Trophoblast cell (in vitro differentiated cells and primary cell): ENCODE measurements around the gene VSIG2.

Experiments
- DNase-seq, 2 donors: peaks; one replicate each; pipeline ENCODE4 v3.0.0-alpha.2; 2016
- H2AFZ ChIP-seq: 2 replicates; pipeline ENCODE4 v1.6.1; 2013; ENCODE audit warnings: low read length, moderate library complexity, mild to moderate bottlenecking; ENCODE audit not compliant: insufficient read depth, poor library complexity
- H2AK5ac ChIP-seq: 2 replicates; pipeline ENCODE4 v1.6.1; 2013; ENCODE audit warnings: mild to moderate bottlenecking, low read length
- H2BK120ac ChIP-seq: 2 replicates; pipeline ENCODE4 v1.6.1; 2013; ENCODE audit warnings: low read length, mild to moderate bottlenecking, moderate library complexity; ENCODE audit not compliant: insufficient read depth, poor library complexity
- H2BK12ac ChIP-seq: 2 replicates; pipeline ENCODE4 v1.6.1; 2013; ENCODE audit warnings: mild to moderate bottlenecking, low read length, moderate library complexity
- H2BK5ac ChIP-seq: 2 replicates; pipeline ENCODE4 v1.6.1; 2013; ENCODE audit warnings: low read length, low read depth, moderate library complexity, mild to moderate bottlenecking; ENCODE audit not compliant: poor library complexity
- H3K14ac ChIP-seq: 2 replicates; pipeline ENCODE4 v1.6.1; 2013; ENCODE audit warnings: mild to moderate bottlenecking, low read length
- H3K18ac ChIP-seq: 2 replicates; pipeline ENCODE4 v1.6.1; 2013; ENCODE audit warnings: mild to moderate bottlenecking, low read length
- H3K23ac ChIP-seq: 2 replicates; pipeline ENCODE4 v1.6.1; 2013; ENCODE audit warnings: low read length
- H3K27ac ChIP-seq: 2 replicates; pipeline ENCODE4 v1.5.1; 2013; ENCODE audit warnings: low read depth, mild to moderate bottlenecking, inconsistent platforms, low read length, moderate library complexity
- H3K27me3 ChIP-seq: 2 replicates; pipeline ENCODE4 v1.6.1; 2013; ENCODE audit warnings: inconsistent platforms, mild to moderate bottlenecking, low read length, moderate library complexity; ENCODE audit not compliant: insufficient read depth
- H3K36me3 ChIP-seq, 2 experiments: 1 replicate in 1 of 2; 2 replicates in 1 of 2; pipeline ENCODE4 v1.6.1; 2013; ENCODE audit warnings: low read length in 2 of 2, mild to moderate bottlenecking in 2 of 2, moderate library complexity in 1 of 2; ENCODE audit not compliant: insufficient read depth in 2 of 2, control insufficient read depth in 1 of 2
- H3K4ac ChIP-seq: 2 replicates; pipeline ENCODE4 v1.6.1; 2013; ENCODE audit warnings: low read depth, mild to moderate bottlenecking, low read length, moderate library complexity
- H3K4me1 ChIP-seq, 2 experiments: 1 replicate in 1 of 2; 2 replicates in 1 of 2; pipeline ENCODE4 v1.6.1; 2013; ENCODE audit warnings: low read length in 2 of 2, mild to moderate bottlenecking in 2 of 2, moderate library complexity in 1 of 2; ENCODE audit not compliant: insufficient read depth in 2 of 2, control insufficient read depth in 1 of 2
- H3K4me2 ChIP-seq: 2 replicates; pipeline ENCODE4 v1.6.1; 2013; ENCODE audit warnings: inconsistent platforms, mild to moderate bottlenecking, low read length, moderate library complexity
- H3K4me3 ChIP-seq: 2 replicates; pipeline ENCODE4 v1.5.1; 2013; ENCODE audit warnings: mild to moderate bottlenecking, low read depth, low read length, inconsistent platforms
- H3K79me1 ChIP-seq: one replicate; pipeline ENCODE4 v1.6.1; 2013; ENCODE audit warnings: low read length
- H3K79me2 ChIP-seq: 2 replicates; pipeline ENCODE4 v1.6.1; 2013; ENCODE audit warnings: low read length, mild to moderate bottlenecking; ENCODE audit not compliant: control insufficient read depth, insufficient read depth, poor library complexity
- H3K9ac ChIP-seq: 2 replicates; pipeline ENCODE4 v1.6.1; 2013; ENCODE audit warnings: mild to moderate bottlenecking, low read length
- H3K9me3 ChIP-seq: 2 replicates; pipeline ENCODE4 v1.6.1; 2013; ENCODE audit warnings: low read depth, mild to moderate bottlenecking, control low read depth, inconsistent platforms, low read length; ENCODE audit not compliant: insufficient read depth
- H4K12ac ChIP-seq: 2 replicates; pipeline ENCODE4 v1.6.1; 2013; ENCODE audit warnings: low read depth, mild to moderate bottlenecking, low read length, moderate library complexity
- H4K8ac ChIP-seq: 2 replicates; pipeline ENCODE4 v1.6.1; 2013; ENCODE audit warnings: low read depth, mild to moderate bottlenecking, low read length, moderate library complexity
- H4K91ac ChIP-seq: one replicate; pipeline ENCODE4 v1.6.1; 2013; ENCODE audit warnings: low read depth, mild to moderate bottlenecking, low read length, moderate library complexity
- WGBS: extraction: QIAGEN DNeasy Blood & Tissue Kit; methylation state at CpG from one replicate; pipeline ENCODE4 v1.1.7; 2013; ENCODE audit warnings: missing lambda C conversion rate; ENCODE audit not compliant: insufficient read length, insufficient coverage; ENCODE audit errors: extremely low coverage; 5-methylcytosine and 5-hydroxymethylcytosine counted together

VSIG2 gene

DNA sequence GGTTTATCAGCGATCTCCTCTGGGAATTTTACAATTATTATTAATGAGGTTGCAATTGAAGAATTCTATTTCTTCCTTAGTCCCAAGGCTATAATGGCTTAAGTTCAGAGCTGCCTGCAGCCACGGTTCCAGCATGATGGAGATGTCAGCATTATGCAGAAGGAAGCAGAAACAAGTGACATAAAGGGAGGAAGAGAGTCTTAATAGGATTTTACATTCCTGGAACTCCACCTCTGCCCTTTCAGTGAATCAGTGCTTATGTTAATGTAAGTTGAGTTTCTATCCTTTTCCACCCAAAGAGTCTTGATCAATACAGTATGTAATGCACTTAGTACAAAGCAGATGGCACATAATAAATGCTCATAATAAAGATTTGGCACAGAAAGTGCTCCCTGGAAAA, 23.9 kb downstream of the VSIG2 start:
- Histone ChIP-seq H3K4me3 (no peak overlapping the region), H4K91ac (no peak overlapping the region), H3K27ac (no peak overlapping the region), H4K8ac (no peak overlapping the region), H3K18ac (no peak overlapping the region), H4K12ac (no peak overlapping the region), H3K4me1 (no peaks in the 10 kb centered on the region), H2AFZ (no peak overlapping the region), H3K4me2 (no peak overlapping the region), H3K4ac (no peak overlapping the region), H3K9me3 (no peaks in the 10 kb centered on the region), H3K23ac (no peak overlapping the region), H2AK5ac (no peak overlapping the region), H3K14ac (no peak overlapping the region), H3K79me1 (no peaks in the 10 kb centered on the region), H3K9ac (no peak overlapping the region), H3K79me2 (no peaks in the 10 kb centered on the region), H2BK5ac (no peak overlapping the region), H3K36me3 (no peaks in the 10 kb centered on the region), H2BK120ac (no peak overlapping the region), H3K27me3 (peaks cover 2% of the 10 kb centered on the region), H2BK12ac (no peak overlapping the region)
- no CpG with 5 or more reads among the region's 2 CpGs for WGBS
- no peak for DNase-seq

DNA sequence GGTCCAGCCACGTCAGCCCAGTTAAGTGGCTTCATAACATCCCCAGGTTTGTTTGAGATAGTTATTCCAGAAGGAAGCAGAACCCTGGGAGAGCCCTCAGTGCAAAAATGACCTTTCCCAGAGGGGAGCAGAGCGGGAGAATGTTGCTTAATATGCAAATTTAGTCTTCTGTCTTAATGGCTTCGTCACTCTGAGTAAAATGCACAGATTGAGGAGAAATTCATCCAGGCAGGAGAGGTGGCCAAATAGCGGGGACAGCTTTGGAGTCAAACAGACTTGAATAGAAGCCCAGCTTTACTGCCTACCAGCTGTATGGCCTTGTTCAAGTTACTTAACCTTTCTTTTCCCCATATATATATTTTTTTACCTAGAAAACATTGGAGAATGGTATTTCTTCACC, 24.6 kb downstream of the VSIG2 start:
- no peak overlapping the region for H2AFZ ChIP-seq
- no peak overlapping the region for H3K18ac ChIP-seq
- no peak overlapping the region for H3K4me2 ChIP-seq
- H3K79me2 ChIP-seq: no peaks in the 10 kb centered on the region
- no peak overlapping the region for H3K4me3 ChIP-seq
- DNase-seq: no peak
- H3K27me3 ChIP-seq: peaks cover 2% of the 10 kb centered on the region
- no peak overlapping the region for H2BK120ac ChIP-seq
- no peak overlapping the region for H3K4ac ChIP-seq
- H3K36me3 ChIP-seq: no peaks in the 10 kb centered on the region
- WGBS: no CpG with 5 or more reads among the region's 4 CpGs
- no peak overlapping the region for H2BK5ac ChIP-seq
- no peaks in the 10 kb centered on the region for H3K9me3 ChIP-seq
- H2AK5ac ChIP-seq: no peak overlapping the region
- no peak overlapping the region for H4K12ac ChIP-seq
- no peak overlapping the region for H2BK12ac ChIP-seq
- H3K14ac ChIP-seq: no peak overlapping the region
- no peaks in the 10 kb centered on the region for H3K79me1 ChIP-seq
- no peak overlapping the region for H3K9ac ChIP-seq
- no peak overlapping the region for H4K91ac ChIP-seq
- H3K4me1 ChIP-seq: no peaks in the 10 kb centered on the region
- H3K27ac ChIP-seq: no peak overlapping the region
- H4K8ac ChIP-seq: no peak overlapping the region
- H3K23ac ChIP-seq: no peak overlapping the region

DNA sequence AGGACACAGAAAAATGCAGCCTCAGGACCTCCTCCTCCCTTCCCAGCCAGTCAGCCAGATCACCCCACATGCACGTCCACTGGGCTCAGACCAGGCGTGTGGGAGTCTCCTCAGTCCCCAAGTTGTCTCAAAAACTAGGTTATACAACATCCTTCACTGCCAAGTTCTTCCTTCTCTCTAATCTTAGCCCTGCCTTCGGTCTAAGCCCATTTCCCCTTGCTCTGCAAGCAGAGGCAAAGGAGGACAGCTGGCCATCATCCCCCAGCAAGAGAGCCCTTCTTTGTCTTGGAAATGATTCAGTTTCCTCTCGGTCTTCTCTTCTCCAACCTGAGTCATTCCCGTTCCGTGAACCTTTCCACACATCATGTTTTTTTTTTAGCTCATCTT, 26.3 kb downstream of the VSIG2 start:
- no peak overlapping the region for H3K23ac ChIP-seq
- no peaks in the 10 kb centered on the region for H3K36me3 ChIP-seq
- H3K4me1 ChIP-seq: no peaks in the 10 kb centered on the region
- no peak overlapping the region for H2BK5ac ChIP-seq
- H3K4me3 ChIP-seq: no peak overlapping the region
- no peak overlapping the region for H3K4me2 ChIP-seq
- H3K14ac ChIP-seq: no peak overlapping the region
- H3K9me3 ChIP-seq: no peaks in the 10 kb centered on the region
- H2AFZ ChIP-seq: no peak overlapping the region
- H3K79me2 ChIP-seq: no peaks in the 10 kb centered on the region
- H3K27ac ChIP-seq: no peak overlapping the region
- no peak overlapping the region for H4K91ac ChIP-seq
- no peaks in the 10 kb centered on the region for H3K79me1 ChIP-seq
- no peak overlapping the region for H4K8ac ChIP-seq
- no peak overlapping the region for H3K4ac ChIP-seq
- WGBS: no CpG with 5 or more reads among the region's 6 CpGs
- no peak overlapping the region for H2BK12ac ChIP-seq
- no peak for DNase-seq
- no peak overlapping the region for H3K18ac ChIP-seq
- no peak overlapping the region for H2BK120ac ChIP-seq
- H3K9ac ChIP-seq: no peak overlapping the region
- H3K27me3 ChIP-seq: peaks cover 8% of the 10 kb centered on the region
- H4K12ac ChIP-seq: no peak overlapping the region
- H2AK5ac ChIP-seq: no peak overlapping the region

DNA sequence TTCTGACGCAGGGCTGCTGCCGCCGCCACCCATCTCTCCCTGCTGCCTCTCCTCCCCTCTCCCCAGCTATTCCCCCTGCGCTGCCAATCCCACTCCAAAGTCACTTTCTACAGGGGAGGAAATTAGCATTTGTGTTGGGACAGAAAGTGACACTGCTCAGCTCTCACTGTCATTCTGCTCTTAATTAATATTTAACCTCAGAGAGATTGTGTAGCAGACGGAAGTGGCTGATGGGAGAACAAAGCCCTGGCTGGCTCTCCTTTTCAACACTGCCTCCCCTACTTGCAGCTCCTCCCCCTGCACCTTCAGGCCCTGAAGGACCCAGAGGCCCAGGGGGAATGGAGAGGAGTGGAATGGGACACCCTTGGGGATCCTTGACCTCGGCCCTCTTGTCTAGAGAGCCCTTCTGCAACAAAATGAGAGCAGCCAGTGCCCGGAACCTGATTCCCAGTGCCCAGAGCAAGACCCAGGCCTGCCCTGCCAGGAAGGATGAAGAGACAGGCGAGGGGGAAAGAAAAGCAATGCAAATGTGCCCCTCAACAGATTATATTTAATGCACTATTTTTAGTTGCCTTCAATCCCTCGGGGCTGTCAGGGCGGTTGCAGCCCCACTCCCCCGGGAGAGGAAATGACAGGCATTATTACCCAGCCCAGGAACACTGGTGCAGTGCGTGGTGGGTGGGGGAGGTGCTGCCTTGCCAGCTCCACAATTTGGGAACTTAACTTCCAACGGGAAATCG, 26.9 kb downstream of the VSIG2 start:
- Histone ChIP-seq H3K79me1 (no peaks in the 10 kb centered on the region), H2AK5ac (no peak overlapping the region), H3K14ac (no peak overlapping the region), H3K18ac (no peak overlapping the region), H3K9me3 (no peaks in the 10 kb centered on the region), H4K12ac (no peak overlapping the region), H3K79me2 (no peaks in the 10 kb centered on the region), H3K4me2 (no peak overlapping the region), H3K4me3 (no peak overlapping the region), H3K27ac (no peak overlapping the region), H4K91ac (no peak overlapping the region), H3K36me3 (no peaks in the 10 kb centered on the region), H2AFZ (no peak overlapping the region), H3K23ac (no peak overlapping the region), H3K9ac (no peak overlapping the region), H4K8ac (no peak overlapping the region), H3K4ac (no peak overlapping the region), H3K4me1 (no peaks in the 10 kb centered on the region), H2BK12ac (no peak overlapping the region), H2BK5ac (no peak overlapping the region), H2BK120ac (no peak overlapping the region), H3K27me3 (peaks cover 8% of the 10 kb centered on the region)
- WGBS: no CpG with 5 or more reads among the region's 14 CpGs
- DNase-seq: no peak
